SK-N-SH treated with all-trans-retinoic acid at 6 μM for 48 hours (cell line): ENCODE results near the gene VCAN.

Experiments used
- ESRRG ChIP-seq: fragments of 250-450 bp; sonication (Bioruptor Pico); IDR thresholded peaks from 2 replicates; pipeline ENCODE4 v1.6.1; 2021; ENCODE audit warnings: mild to moderate bottlenecking
- GLIS3 ChIP-seq: fragments of 250-450 bp; sonication (Bioruptor Pico); IDR thresholded peaks from 2 replicates; pipeline ENCODE4 v1.5.0; 2020; ENCODE audit warnings: mild to moderate bottlenecking, moderate library complexity
- OSR1 ChIP-seq: fragments of 250-450 bp; sonication (Bioruptor Pico); IDR thresholded peaks from 2 replicates; pipeline ENCODE4 v1.8.0; 2022; ENCODE audit warnings: moderate library complexity, mild to moderate bottlenecking, inconsistent platforms
- RARB ChIP-seq: fragments of 250-450 bp; sonication (Bioruptor Pico); IDR thresholded peaks from 2 replicates; pipeline ENCODE4 v1.8.0; 2021; ENCODE audit warnings: mild to moderate bottlenecking, moderate library complexity
- TCF4 ChIP-seq: fragments of 250-450 bp; sonication (Bioruptor Pico); IDR thresholded peaks from 2 replicates; pipeline ENCODE4 v1.8.0; 2021; ENCODE audit warnings: mild to moderate bottlenecking, moderate library complexity, borderline replicate concordance
- ZFP30 ChIP-seq: fragments of 450-650 bp; formaldehyde crosslinking; IDR thresholded peaks from 2 replicates; pipeline ENCODE4 v1.5.0; 2022; ENCODE audit warnings: mild to moderate bottlenecking, moderate library complexity
- TF ChIP-seq, protein P1 (sequence below): fragments of 250-450 bp; sonication (Bioruptor Pico); IDR thresholded peaks from 2 replicates; pipeline ENCODE4 v1.8.0; 2020; ENCODE audit warnings: mild to moderate bottlenecking, moderate library complexity, borderline replicate concordance

DNA sequence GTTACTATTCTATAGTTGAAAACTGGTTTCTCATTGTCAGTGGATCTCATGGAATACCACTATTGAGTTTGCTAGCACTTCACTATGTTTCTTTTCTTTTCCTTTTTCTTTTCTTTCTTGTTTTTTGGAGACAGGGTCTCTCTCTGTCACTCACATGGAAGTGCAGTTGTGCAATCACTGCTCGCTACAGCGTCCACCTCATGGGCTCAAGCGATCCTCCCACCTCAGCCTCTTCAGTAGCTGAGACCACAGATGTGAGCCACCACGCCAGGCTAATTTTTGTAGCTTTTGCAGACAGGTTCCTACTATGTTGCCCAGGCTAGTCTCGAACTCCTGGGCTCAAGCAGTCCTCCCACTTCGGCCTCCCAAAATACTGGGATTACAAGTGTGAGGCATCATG lies 42.7 kb upstream of the VCAN start:
- no peak for TF ChIP-seq GLIS3
- no peak for TF ChIP-seq RARB
- no peak for TF ChIP-seq OSR1
- TF ChIP-seq ZFP30, result no peak
- TF ChIP-seq TCF4 (CRISPR knock-in tag), result no peak
- TF ChIP-seq, protein P1, sequence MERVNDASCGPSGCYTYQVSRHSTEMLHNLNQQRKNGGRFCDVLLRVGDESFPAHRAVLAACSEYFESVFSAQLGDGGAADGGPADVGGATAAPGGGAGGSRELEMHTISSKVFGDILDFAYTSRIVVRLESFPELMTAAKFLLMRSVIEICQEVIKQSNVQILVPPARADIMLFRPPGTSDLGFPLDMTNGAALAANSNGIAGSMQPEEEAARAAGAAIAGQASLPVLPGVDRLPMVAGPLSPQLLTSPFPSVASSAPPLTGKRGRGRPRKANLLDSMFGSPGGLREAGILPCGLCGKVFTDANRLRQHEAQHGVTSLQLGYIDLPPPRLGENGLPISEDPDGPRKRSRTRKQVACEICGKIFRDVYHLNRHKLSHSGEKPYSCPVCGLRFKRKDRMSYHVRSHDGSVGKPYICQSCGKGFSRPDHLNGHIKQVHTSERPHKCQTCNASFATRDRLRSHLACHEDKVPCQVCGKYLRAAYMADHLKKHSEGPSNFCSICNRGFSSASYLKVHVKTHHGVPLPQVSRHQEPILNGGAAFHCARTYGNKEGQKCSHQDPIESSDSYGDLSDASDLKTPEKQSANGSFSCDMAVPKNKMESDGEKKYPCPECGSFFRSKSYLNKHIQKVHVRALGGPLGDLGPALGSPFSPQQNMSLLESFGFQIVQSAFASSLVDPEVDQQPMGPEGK (CRISPR knock-in tag), result no peak
- TF ChIP-seq ESRRG (CRISPR knock-in tag), result no peak
